NCI-H1417 treated with DMSO at 0.1 percent for 48 hours (cell line): ENCODE measurements around the gene ZNF594.
"Not testable (repeated sequence)": the region's sequence is repeated elsewhere in the genome, so short reads cannot be mapped to it uniquely, and the experiment has no call there.

Experiments
- DNase-seq: peaks from one replicate; lab custom pipeline; 2025; lab: John Stamatoyannopoulos, UW

The ZNF594 gene

DNA sequence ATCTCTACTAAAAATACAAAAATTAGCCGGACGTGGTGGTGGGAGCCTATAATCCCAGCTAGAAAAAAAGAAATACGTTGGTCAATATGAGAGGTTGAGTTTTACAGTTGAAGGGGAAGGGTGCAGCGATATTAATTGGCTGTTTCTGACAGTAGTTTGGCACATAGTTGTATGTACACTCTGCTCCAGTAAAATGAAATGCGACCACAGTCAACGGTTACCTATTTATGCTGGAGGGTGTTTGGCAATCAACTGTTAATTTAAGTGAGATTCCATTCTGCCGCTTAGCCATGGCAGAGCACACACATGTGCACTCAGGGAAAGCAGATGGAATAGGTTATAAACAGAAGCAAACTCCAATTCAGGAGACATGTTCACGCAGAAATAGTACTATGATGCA lies 9.3 kb upstream of the ZNF594 start:
- no peak for DNase-seq

DNA sequence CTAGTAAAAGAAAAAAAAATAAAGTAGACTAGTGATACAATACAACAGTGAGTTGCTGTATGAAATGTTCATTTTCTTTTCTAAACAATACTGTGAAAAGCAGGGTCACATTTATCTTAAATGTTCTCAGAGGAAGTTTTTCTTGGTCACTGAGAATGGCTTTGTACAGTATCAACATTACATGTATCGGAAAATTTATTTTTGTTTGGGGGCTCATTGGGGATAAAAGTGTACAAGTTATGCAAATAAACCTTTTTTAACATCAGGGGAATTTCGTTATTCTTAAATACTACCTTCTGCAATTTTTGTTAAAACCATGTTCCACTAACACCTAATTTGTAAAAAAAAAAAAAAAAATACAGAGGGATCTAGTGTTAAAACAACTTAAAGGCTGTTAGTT lies 8.7 kb upstream of the ZNF594 start:
- no peak for DNase-seq

DNA sequence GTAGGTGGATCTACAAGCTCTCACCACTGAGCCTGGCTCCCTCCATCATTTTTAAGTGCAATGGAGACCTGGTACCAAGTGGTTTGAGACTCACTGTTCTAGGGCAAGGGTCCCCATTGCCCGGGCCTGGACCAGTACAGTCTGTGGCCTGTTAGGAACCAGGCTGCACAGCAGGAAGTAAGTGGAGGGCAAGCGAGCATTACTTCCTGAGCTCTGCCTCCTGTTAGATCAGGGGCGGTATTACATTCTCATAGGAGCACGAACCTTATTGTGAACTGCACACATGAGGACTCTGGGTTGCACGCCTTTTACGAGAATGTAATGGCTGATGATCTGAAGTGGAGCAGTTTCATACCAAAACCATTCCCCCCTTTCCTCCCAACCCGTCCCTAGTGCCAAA lies 6.8 kb upstream of the ZNF594 start:
- DNase-seq: no peak

DNA sequence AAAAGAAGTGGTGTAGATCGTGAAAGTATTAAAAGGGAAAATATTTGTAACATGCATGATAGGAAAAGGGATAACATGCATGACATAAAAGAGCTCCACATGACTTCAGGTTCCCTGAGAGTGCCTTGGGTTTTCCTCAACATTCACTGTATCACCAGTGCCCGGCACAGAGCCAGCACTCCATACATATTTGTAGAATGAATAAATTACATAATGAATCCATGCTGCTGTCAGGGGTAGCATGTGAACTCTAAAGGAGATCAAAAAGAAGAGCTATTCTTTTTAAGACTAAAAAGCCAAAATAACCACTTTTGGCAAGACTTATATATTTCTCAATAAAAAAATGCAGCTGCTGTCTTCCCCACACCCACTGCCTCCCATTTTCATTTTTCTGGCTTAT lies 2.7 kb upstream of the ZNF594 start:
- no peak for DNase-seq

DNA sequence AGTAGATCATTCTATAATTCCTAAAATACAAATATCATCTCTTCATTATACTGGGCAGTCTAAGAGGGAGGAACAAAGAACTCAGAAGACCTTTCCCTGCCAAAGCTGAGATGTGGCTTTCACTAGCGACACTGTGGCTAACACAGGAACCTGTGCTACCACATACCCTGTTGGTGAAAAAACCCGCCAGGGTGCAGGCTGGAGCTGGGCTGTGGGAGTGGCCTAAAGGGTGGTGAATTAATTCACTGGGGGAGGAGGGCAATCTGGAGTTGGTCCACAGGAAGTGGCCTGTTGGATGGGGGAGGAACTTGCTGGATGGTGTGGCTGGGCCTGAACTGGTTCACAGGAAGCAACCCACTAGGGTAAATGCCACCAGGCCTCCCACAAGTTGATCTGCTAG lies 7.4 kb downstream of the ZNF594 start:
- no peak for DNase-seq

DNA sequence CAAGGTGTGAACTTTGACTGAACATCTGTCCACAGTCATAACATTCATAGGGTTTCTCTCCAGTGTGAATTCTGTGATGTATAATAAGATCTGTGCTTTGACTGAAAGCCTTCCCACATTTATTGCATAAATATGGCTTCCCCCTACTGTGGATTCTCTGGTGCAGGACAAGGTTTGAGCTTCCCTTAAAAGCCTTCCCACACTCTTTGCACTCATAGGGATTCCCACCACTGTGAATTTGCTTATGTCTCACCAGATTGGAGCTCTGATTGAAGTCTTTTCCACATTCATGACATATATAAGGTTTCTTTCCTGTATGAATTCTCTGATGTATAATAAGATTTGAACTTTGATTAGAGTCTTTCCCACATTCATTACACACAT lies 8.3 kb downstream of the ZNF594 start:
- no peak for DNase-seq

DNA sequence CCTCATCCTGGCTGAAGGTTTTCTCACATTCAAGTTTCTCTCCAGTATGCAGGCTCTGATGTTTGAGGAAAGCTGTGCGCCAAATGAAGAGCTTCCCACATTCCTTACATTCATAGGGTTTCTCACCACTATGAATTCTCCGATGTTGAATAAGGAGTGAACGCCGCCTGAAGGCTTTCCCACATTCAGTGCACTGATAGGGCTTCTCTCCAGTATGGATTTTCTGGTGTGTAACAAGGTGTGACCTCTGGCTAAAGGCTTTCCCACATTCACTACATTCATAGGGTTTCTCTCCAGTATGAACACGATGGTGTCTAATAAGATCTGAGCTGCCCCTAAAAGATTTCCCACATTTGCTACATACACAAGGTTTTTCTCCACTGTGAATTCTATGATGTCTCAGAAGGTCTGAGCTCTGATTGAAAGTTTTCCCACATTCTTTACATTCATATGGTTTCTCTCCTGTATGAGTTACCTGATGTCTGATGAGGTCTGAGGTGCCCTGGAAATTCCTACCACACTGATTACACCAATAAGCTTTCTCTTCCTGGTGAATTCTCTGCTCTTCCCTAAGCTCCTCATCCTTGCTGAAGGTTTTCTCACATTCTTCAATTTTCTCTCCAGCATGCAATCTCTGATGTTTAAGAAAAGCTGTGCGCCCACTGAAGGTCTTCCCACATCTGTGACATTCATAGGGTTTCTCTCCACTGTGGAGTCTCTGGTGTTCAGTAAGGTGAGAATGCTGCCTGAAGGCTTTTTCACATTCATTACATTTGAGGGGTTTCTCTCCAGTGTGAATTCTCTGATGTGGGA lies 8.9 kb downstream of the ZNF594 start:
- DNase-seq: no peak

DNA sequence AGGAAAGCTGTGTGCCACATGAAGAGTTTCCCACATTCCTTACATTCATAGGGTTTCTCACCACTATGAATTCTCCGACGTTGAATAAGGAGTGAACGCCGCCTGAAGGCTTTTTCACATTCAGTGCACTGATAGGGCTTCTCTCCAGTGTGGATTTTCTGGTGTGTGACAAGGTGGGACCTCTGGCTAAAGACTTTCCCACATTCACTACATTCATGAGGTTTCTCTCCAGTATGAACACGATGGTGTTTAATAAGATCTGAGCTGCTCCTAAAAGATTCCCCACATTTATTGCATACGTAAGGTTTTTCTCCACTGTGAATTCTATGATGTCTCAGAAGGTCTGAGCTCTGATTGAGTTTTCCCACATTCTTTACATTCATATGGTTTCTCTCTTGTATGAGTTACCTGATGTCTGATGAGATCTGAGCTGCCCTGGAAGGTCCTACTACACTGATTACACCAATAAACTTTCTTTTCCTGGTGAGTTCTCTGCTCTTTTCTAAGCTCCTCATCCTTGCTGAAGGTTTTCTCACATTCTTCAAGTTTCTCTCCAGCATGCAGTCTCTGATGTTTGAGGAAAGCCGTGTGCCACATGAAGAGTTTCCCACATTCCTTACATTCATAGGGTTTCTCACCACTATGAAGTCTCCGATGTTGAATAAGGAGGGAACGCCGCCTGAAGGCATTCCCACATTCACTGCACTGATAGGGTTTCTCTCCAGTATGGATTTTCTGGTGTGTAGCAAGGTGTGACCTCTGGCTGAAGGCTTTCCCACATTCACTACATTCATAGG lies 10.0 kb downstream of the ZNF594 start:
- DNase-seq: no peak

DNA sequence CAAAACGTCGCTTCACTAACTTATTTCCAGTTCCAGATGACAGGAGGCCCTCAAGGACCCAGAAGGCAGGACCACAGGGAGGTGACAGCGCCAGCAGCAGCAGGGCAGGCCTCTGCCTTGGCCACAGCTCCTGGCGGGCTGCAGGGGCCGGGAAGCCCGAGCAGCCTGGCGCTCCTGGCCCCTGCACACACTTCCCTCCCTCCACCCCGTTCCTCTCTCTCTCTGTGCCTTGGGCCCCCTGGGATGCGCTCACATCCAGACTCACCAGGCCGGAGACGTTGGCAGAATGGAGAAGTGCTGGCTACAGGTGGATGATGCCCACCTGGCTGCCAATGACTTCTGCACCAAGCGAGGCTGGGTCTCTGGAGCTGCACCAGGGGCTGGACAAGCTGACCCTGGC lies 12.7 kb downstream of the ZNF594 start:
- no peak for DNase-seq

DNA sequence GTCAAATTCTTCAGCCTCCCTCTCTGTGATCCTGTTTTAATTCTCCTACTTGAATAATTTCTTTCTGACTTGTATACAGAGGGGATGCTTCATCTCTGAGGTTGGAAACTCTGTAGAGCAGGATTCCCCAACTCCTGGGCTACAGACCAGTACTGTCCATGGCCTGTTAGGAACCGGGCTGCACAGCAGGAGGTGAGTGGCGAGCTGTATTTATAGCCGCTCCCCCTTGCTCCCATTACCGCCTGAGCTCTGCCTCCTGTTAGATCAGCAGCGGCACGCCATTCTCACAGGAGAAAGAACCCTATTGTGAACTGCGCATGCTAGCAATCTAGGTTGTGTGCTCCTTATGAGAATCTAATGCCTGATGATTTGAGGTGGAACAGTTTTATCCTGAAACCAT lies 16.6 kb downstream of the ZNF594 start:
- not testable (repeated sequence) for DNase-seq

DNA sequence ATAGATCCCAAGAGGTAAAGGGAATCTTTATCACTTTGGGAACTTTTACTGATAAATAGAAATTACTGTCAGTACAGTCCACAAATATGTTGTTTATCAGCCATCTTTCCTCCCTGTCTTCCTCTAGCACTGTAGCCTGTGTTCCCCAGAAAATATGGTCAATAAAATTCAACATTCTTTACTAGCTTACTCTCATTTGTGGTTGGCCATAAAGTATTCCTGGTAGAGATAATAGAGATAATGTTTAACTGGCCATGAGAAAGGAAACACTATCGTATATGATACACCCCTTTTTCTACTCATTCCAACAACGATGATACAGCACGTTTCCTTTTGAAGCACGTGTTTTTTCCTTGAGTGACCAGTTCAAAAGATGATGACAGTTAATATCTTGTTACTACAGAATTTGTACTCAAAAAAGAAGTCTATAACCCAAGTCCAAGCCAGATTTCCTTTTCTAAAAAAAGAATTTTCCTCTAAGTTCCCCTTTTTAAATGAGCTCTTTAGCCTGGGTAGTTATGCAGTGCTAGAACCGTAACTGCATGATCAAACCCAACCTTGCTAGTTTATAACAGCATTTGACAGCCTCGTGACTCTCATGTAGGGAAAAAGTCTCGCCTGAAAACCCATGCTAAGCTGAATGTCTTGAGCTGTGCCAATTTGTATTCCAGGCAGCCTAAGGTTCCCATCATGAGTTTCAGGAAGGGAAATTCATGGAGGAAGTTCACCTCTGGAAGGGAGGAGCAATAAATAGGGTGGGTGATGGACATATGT lies 25.7 kb downstream of the ZNF594 start:
- not testable (repeated sequence) for DNase-seq

DNA sequence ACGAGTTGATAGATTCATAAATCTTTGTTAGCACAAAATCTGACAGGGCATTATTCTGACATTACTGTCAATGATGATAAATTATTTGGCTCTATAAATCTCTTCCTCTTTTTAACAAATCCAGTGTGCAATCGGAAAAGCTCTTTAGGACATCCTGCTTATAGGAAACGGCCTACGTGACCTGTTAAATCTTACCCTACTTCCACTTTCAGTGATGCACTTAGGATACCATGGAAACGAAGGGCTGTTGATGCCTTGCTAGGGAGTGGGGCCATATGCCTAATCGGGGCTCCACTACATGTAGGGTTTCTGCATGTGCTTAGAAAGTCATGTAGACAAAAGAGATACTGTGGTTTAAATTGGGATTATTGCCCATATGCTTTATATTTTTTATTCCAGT lies 27.2 kb downstream of the ZNF594 start:
- no peak for DNase-seq

DNA sequence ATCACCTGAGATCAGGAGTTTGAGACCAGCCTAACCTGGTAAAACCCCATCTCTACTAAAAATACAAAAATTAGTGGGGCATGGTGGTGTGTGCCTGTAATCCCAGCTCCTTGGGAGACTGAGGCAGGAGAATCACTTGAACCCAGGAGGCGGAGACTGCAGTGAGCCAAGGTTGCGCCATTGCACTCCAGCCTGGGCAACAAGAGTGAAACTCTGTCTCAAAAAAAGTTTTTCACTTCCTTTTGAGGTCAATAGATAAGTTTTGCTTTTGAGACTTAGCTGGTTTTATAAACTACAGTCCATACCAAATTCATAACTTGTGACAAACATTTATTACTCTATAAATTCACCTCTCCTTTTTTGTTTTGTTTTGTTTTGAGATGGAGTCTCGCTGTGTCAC lies 29.9 kb downstream of the ZNF594 start:
- DNase-seq: not testable (repeated sequence)

DNA sequence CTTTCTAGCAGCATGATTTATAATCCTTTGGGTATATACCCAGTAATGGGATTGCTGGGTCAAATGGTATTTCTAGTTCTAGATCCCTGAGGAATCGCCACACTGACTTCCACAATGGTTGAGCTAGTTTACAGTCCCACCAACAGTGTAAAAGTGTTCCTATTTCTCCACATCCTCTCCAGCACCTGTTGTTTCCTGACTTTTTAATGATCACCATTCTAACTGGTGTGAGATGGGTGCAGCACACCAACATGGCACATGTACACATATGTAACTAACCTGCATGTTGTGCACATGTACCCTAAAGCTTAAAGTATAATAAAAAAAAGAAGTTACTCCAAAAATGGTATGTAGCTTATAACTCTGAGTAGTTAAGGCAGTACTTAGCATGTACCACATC lies 31.0 kb downstream of the ZNF594 start:
- not testable (repeated sequence) for DNase-seq

DNA sequence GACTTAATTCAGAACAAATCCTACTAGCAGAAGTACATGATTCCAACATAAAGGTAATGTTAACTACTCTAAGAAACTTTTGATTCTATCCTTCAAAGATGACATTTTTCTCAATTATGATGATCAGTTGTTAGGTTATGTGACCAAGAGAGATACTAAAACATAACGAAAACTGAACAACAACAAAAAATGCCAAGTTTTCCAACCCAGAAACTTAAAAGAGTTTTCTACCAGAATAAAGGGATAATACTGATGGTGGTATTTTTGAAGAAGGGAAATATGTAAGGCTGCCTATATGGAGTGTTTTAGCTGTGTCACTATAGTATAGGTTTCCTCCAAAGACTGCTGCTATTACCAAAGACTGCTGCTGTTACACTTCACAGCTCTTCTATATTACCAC lies 45.5 kb downstream of the ZNF594 start:
- not testable (repeated sequence) for DNase-seq

DNA sequence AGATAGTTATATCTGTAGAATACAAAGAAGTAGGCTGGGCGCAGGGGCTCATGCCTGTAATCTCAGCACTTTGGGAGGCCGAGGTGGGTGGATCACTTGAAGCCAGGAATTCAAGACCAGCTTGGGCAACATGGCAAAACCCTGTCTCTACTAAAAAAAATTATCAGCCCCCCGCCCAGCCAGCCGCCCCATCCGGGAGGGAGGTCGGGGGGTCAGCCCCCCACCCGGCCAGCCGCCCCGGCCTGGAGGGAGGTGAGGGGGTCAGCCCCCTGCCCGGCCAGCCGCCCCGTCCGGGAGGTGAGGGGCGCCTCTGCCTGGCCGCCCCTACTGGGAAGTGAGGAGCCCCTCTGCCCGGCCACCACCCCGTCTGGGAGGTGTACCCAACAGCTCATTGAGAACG lies 48.8 kb downstream of the ZNF594 start:
- not testable (repeated sequence) for DNase-seq

DNA sequence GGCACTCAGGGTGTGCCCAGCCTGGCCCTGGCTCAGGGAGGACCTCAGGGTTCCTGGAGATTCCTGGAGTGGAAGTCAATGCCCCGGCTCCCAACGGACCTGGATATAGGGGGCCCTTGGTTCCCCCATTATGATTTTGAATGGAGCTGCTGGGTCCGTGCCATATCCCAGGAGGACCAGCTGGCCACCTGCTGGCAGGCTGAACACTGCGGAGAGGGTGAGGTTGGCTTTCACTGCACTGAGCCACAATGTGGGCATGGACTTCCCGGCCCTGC lies 52.3 kb downstream of the ZNF594 start:
- DNase-seq: no peak

DNA sequence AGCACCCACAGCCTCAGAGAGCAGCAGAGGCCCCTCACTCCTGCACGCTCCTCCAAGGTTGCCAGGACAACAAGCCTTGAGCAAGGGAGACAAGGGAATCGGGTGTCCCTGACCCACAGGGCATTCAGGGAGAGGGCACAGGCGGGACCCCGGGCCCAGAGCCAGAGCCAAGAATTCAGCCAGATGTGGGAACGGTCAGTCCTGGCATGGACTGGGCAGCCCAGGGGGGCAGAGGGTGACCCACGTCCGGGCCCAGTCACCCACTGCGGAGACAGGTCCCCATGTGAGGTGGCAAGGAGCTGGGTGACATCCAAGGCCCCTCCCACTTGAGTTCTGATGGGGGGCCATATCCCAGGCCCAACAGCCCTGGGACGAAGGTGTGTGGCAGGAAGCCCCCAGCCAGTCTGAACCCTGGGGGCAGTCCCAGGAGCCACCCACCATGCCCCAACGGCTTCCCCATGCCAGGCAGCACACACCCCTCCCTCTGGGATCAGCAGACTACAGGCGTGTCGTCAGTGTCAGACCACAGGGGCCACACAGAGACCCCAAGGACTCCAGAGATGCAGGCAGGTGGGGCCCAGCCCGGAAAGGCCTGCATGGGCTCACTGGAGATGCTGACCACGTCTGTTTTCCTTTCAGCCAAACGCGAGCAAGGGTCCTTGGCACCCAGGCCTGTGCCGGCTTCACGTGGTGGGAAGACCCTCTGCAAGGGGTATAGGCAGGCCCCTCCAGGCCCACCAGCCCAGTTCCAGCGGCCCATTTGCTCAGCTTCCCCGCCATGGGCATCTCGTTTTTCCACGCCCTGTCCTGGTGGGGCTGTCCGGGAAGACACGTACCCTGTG lies 52.8 kb downstream of the ZNF594 start:
- no peak for DNase-seq

DNA sequence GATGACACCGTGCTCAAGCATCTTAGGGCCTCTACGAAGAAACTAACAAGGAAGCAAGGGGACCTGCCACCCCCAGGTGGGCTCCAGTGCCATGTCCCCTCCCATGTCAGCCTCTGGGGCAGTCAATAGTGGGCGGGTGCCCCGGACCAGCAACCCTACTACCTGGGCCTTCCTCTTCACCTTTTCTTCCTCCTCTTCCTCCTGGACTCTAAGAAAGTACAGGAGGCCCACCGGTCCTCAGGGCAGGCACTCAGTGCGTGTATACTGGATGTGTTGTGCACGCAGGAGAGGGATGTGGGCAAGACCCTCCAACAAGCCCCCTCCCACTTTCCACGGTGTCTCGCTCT lies 53.5 kb downstream of the ZNF594 start:
- DNase-seq: not testable (repeated sequence)

DNA sequence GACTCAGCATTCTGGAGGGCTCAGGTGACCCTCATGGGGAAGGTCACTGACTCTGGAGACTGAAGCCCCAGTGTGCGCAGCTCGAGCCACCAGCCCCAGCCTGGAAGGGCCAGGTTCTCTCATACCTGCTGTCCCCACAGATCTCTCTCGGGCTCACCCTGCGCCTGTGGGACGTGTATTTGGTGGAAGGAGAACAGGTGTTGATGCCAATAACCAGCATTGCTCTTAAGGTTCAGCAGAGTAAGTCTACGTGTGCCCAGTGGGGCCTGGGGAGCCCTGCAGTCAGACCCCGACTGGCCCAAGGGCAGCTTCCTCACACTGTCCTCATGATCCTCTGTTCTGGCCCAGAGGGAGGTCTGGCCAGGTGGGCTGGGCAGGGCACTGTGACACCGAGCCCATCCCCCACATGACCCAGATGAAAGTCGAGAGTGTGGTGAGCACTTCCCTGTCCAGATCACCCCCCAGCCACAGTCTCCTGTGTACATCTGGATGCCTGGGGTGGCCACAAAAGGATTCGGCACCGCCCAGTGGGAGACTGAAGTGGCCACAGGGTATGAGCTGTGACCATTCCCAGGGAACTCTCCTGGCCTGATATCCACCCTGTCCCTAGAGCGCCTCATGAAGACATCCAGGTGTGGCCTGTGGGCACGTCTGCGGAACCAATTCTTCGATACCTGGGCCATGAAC lies 54.0 kb downstream of the ZNF594 start:
- DNase-seq: not testable (repeated sequence)

DNA sequence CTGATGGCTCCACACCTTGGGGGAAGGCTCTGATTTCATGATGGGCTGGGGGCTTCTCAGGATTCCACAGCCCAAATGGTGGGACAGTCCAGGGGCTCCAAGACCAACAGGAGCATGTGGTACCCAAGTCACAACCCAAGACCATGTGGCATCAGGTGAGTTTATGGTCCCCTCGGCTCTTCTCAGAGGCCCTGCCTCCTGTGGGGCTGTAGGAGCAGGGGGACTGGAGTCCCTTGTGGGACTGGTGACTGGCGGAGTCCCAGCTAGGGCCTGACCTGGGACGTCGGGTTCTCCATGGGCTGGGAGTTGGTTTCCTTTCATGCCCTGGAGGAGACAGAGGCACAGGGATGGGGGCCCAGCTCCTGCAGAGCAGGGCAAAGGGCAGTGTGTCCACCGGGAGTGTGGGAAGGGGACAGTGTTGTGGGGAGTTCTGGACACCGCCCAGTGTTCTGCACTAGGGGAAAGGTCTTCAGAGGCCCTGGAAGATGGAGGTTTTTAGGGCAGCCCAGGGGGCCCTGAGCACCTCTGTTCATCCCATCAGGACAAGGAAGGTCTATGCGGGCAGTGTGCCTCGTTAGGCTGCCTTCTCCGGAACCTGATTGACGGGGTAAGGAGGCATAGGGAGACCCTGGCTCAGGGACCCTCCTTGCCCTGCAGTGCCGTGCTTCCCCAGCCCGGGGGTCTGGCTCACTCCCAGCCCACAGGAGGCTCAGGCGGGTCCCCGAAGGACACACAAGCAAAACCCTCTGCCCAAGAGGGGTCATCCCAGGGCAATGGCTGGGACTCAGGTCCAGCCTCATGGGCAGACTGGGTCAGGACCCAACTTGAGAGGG lies 54.9 kb downstream of the ZNF594 start:
- not testable (repeated sequence) for DNase-seq
